Thoracic aorta (tissue), 2 donors: ENCODE data around the gene DOCK3. TPM values are rescaled to one million over a fixed set of nuclear protein-coding genes. Genes with fewer than 3 reads are reported as not detected.
"Not testable (repeated sequence)": the region's sequence is repeated elsewhere in the genome, so short reads cannot be mapped to it uniquely, and the experiment has no call there.

Source experiments
- ATAC-seq: fragments of 150-250 bp; one replicate; pipeline ENCODE4 v1.8.0; 2017; ENCODE audit warnings: low read depth; ENCODE audit not compliant: insufficient number of reproducible peaks, low FRiP score
- DNase-seq: peaks from one replicate; pipeline ENCODE4 v3.0.0-alpha.2; 2020; ENCODE audit warnings: low spot score
- H3K27ac ChIP-seq, 2 donors: fragments of 200-600 bp; sonication (generic); 1 replicate in 1 of 2; 2 replicates in 1 of 2; pipeline ENCODE4 v1.5.1; 2016; ENCODE audit warnings: mild to moderate bottlenecking in 2 of 2, moderate library complexity in 2 of 2
- H3K27me3 ChIP-seq: fragments of 200-600 bp; sonication (generic); replicated peaks from 2 replicates; pipeline ENCODE4 v1.6.0; 2016; ENCODE audit warnings: mild to moderate bottlenecking; ENCODE audit not compliant: insufficient read depth
- H3K36me3 ChIP-seq: fragments of 200-600 bp; sonication (generic); one replicate; pipeline ENCODE4 v1.5.1; 2016
- H3K4me1 ChIP-seq, 2 donors: fragments of 200-600 bp; sonication (generic); 1 replicate in 1 of 2; 2 replicates in 1 of 2; pipeline versions ENCODE4 v1.5.1 to v1.6.0; 2016; ENCODE audit warnings: low read depth in 2 of 2, mild to moderate bottlenecking in 1 of 2; ENCODE audit not compliant: control insufficient read depth in 1 of 2
- H3K4me3 ChIP-seq: fragments of 200-600 bp; sonication (generic); 2 replicates; pipeline ENCODE4 v1.5.1; 2016; ENCODE audit warnings: mild to moderate bottlenecking
- H3K9me3 ChIP-seq: fragments of 200-600 bp; sonication (generic); 2 replicates; pipeline ENCODE4 v1.5.1; 2016
- CTCF ChIP-seq: fragments of 200-600 bp; sonication (generic); IDR thresholded peaks from one replicate; pipeline ENCODE4 v1.5.1; 2019; ENCODE audit warnings: antibody characterized with exemption
- total RNA-seq, 2 donors: library from RNA; depleted of rRNA; stranded (reverse); fragments of >200 nt; gene quantifications; one replicate each; pipeline versions ENCODE4 v1.1.0 to v1.2.3, GENCODE V29; 2016

Gene DOCK3
- total RNA-seq, 2 donors from 2014 or later = 0.14 to 0.71 TPM

- Histone ChIP-seq H3K27ac (no peak overlapping the region), H3K4me3 (no peak overlapping the region), H3K9me3 (no peaks in the 10 kb centered on the region), H3K36me3 (no peaks in the 10 kb centered on the region), H3K4me1 (no peaks in the 10 kb centered on the region), H3K27me3 (no peaks in the 10 kb centered on the region)
- TF ChIP-seq CTCF = no peak
- DNase-seq (no peak), ATAC-seq (no peak)
Measured at GRCh38 chr3:50819882-50820281, 145.2 kb downstream of the DOCK3 start.

GRCh38 chr3:50825841-50826240 is 151.1 kb downstream of the DOCK3 start:
- TF ChIP-seq CTCF = no peak
- Histone ChIP-seq H3K9me3 (no peaks in the 10 kb centered on the region), H3K4me3 (no peak overlapping the region), H3K27me3 (no peaks in the 10 kb centered on the region), H3K36me3 (no peaks in the 10 kb centered on the region), H3K27ac (no peak overlapping the region), H3K4me1 (no peaks in the 10 kb centered on the region)
- DNase-seq (no peak), ATAC-seq (no peak)

GRCh38 chr3:50830451-50830850 is 155.7 kb downstream of the DOCK3 start:
- TF ChIP-seq CTCF = no peak
- H3K9me3 ChIP-seq = no peaks in the 10 kb centered on the region
- no peaks in the 10 kb centered on the region for H3K27me3 ChIP-seq
- H3K4me1 ChIP-seq = no peaks in the 10 kb centered on the region
- H3K36me3 ChIP-seq = no peaks in the 10 kb centered on the region
- no peak for DNase-seq
- no peak overlapping the region for H3K27ac ChIP-seq
- H3K4me3 ChIP-seq = no peak overlapping the region
- no peak for ATAC-seq

GRCh38 chr3:50831009-50831408 is 156.3 kb downstream of the DOCK3 start:
- not testable (repeated sequence) for DNase-seq

GRCh38 chr3:50840983-50841489 is 166.3 kb downstream of the DOCK3 start:
- no peaks in the 10 kb centered on the region for H3K9me3 ChIP-seq
- no peaks in the 10 kb centered on the region for H3K27me3 ChIP-seq
- TF ChIP-seq CTCF = no peak
- no peaks in the 10 kb centered on the region for H3K4me1 ChIP-seq
- DNase-seq (no peak), ATAC-seq (no peak)
- H3K36me3 ChIP-seq = no peaks in the 10 kb centered on the region
- no peak overlapping the region for H3K27ac ChIP-seq
- no peak overlapping the region for H3K4me3 ChIP-seq

More at GRCh38 chr3:50831009-50831408, 156.3 kb downstream of the DOCK3 start:
- not testable (repeated sequence) for H3K27me3 ChIP-seq, H3K4me1 ChIP-seq, H3K9me3 ChIP-seq, H3K36me3 ChIP-seq, H3K4me3 ChIP-seq, ATAC-seq, H3K27ac ChIP-seq

- no peak for TF ChIP-seq CTCF
- no peak for ATAC-seq
- no peak overlapping the region for H3K27ac ChIP-seq
Measured at GRCh38 chr3:50848308-50848707, 173.6 kb downstream of the DOCK3 start.

More at GRCh38 chr3:50848308-50848707, 173.6 kb downstream of the DOCK3 start:
- Histone ChIP-seq H3K9me3 (peaks cover 6% of the 10 kb centered on the region), H3K36me3 (no peaks in the 10 kb centered on the region), H3K4me3 (no peak overlapping the region), H3K27me3 (no peaks in the 10 kb centered on the region), H3K4me1 (no peaks in the 10 kb centered on the region)
- no peak for DNase-seq
